Tibial nerve (tissue), 4 donors: ENCODE results near the gene ERVMER34-1.

Experiments
- CTCF ChIP-seq, 5 experiments: fragments of 200-600 bp in 3 of 5; fragments of 450-650 bp in 2 of 5; sonication (generic) in 3 of 5; IDR thresholded peaks; one replicate each; pipeline ENCODE4 v1.5.1; 2016 to 2019; ENCODE audit warnings: antibody characterized with exemption in 5 of 5, mild to moderate bottlenecking in 3 of 5, moderate library complexity in 2 of 5
- EP300 ChIP-seq, 2 donors: sonication (generic); formaldehyde crosslinking; IDR thresholded peaks; one replicate each; pipeline ENCODE4 v1.6.1; 2017; ENCODE audit warnings: antibody characterized with exemption in 2 of 2, mild to moderate bottlenecking in 1 of 2
- POLR2A ChIP-seq, 2 donors: fragments of 450-650 bp; IDR thresholded peaks; one replicate each; pipeline ENCODE4 v1.6.1; 2017; ENCODE audit warnings: antibody characterized with exemption in 2 of 2, mild to moderate bottlenecking in 2 of 2, moderate library complexity in 2 of 2

- TF ChIP-seq CTCF (IDR thresholded peaks at IDR 0.05) (no peak), POLR2A (IDR thresholded peaks at IDR 0.05) (no peak), EP300 (IDR thresholded peaks at IDR 0.05) (no peak)
Observed at GRCh38 chr4:52704133-52704532, 47.1 kb downstream of the ERVMER34-1 start.
